ENCODE results near the gene SNAPC3. TPM values are rescaled to one million over a fixed set of nuclear protein-coding genes. Genes with fewer than 3 reads are reported as not detected.

Gene SNAPC3
- total and polyA plus RNA-seq, 8 donors, result 7.7 to 217 (median 21.3) TPM

- TF ChIP-seq CTCF (IDR thresholded peaks at IDR 0.05) (no peak), EP300 (IDR thresholded peaks at IDR 0.05) (no peak), POLR2A (IDR thresholded peaks at IDR 0.05) (no peak), POLR2AphosphoS5 (IDR thresholded peaks at IDR 0.05) (no peak)
- H3K36me3 ChIP-seq, result peaks cover 12 to 78% (median 68%) of the 10 kb centered on the region in 4 donors
- WGBS, 5 donors, result 58 to 94% (median 83%) methylated on average over 3 of the region's 3 CpGs
- no peak overlapping the region for H3K27ac ChIP-seq
- DNase-seq, result peak in 1 of 2 donors; percentile 22
- no peaks in the 10 kb centered on the region for H3K9me3 ChIP-seq
- H3K4me1 ChIP-seq, result peaks cover 0 to 34% (median 11%) of the 10 kb centered on the region in 4 donors
- intact Hi-C loops (cut with DNase I; ENCODE audit: low total_unique reads), result no loop called here
- no peaks in the 10 kb centered on the region for H3K27me3 ChIP-seq
- H3K4me3 ChIP-seq, result no peak overlapping the region
These were observed 45.5 kb downstream of the SNAPC3 start for GRCh38 chr9:15468145-15468544.

DNA sequence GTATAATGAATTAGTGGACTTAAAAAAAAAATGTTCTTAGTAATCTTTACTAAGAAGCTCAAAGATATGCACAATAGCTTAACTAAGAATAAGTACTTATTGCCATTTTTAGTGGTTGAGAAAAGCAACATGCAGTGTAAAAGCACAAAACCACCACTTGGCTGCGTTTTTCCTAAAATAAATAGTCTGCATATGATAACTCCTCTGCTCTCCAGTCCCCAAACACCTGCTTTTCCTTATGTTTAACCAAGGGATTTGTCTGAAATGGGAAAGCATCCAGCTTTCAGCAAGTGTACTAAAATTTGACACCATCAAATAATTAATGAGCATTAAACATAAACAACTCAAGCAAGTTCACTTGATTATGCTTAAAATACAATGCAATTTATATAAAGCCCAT, 46.7 kb downstream of the SNAPC3 start:
- intact Hi-C loops (cut with DNase I; ENCODE audit: low total_unique reads), result no loop called here
- Histone ChIP-seq H3K4me1 (peaks cover 0 to 24% (median 11%) of the 10 kb centered on the region in 4 donors), H3K36me3 (peaks cover 12 to 69% (median 64%) of the 10 kb centered on the region in 4 donors), H3K9me3 (no peaks in the 10 kb centered on the region), H3K27me3 (no peaks in the 10 kb centered on the region), H3K4me3 (no peak overlapping the region), H3K27ac (no peak overlapping the region)
- 8 to 39% (median 25%) methylated on average over 1 of the region's 1 CpG for WGBS, 5 donors
- TF ChIP-seq CTCF (IDR thresholded peaks at IDR 0.05) (peak in 1 of 7 experiments; percentile 13), POLR2AphosphoS5 (IDR thresholded peaks at IDR 0.05) (no peak), POLR2A (IDR thresholded peaks at IDR 0.05) (no peak), EP300 (IDR thresholded peaks at IDR 0.05) (no peak)
- DNase-seq, result peak in 1 of 2 donors; percentile 8

GRCh38 chr9:15469862-15470261, 47.2 kb downstream of the SNAPC3 start:
- Histone ChIP-seq H3K9me3 (no peaks in the 10 kb centered on the region), H3K36me3 (peaks cover 12 to 65% (median 60%) of the 10 kb centered on the region in 4 donors), H3K27ac (no peak overlapping the region), H3K27me3 (no peaks in the 10 kb centered on the region), H3K4me1 (peaks cover 0 to 24% (median 11%) of the 10 kb centered on the region in 4 donors), H3K4me3 (no peak overlapping the region)
- no peak for DNase-seq
- TF ChIP-seq POLR2AphosphoS5 (IDR thresholded peaks at IDR 0.05) (no peak), CTCF (IDR thresholded peaks at IDR 0.05) (no peak), POLR2A (IDR thresholded peaks at IDR 0.05) (no peak), EP300 (IDR thresholded peaks at IDR 0.05) (no peak)
- intact Hi-C loops (cut with DNase I; ENCODE audit: low total_unique reads), result no loop called here
- WGBS, 5 donors, result 69 to 85% (median 74%) methylated on average over 2 of the region's 2 CpGs

DNA sequence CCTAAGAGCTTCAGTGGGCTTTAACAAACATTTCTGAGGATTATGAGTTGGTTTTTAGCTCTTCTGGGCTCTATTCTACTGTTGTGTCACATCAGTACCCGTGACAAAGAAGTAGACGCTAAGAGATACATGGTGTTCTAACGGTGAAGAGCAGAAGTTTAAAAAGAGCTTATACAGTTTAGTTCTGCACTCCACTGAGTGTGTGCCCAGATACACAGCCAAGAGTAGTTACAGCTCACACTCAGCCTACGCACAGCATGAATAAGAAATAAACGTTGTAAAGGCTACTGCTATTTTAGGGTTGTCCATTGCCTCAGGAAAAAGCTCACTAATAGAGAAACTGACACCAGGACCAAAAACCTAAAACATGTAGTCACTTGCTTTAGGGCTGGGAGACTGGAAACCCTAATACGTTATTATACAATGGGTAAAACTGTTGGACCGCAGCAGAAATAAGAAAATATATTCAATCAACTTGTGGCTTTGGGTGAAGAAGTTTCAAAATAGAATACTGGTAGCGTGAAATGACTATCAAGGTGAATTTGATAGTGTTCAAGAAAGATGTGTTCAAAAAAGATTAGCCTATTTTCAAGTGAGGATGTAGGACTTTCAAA, 53.4 kb downstream of the SNAPC3 start:
- peaks cover 0 to 4% (median 3%) of the 10 kb centered on the region in 4 donors for H3K4me1 ChIP-seq
- TF ChIP-seq CTCF (IDR thresholded peaks at IDR 0.05) (no peak), POLR2A (IDR thresholded peaks at IDR 0.05) (no peak), EP300 (IDR thresholded peaks at IDR 0.05) (no peak), POLR2AphosphoS5 (IDR thresholded peaks at IDR 0.05) (no peak)
- DNase-seq, result no peak
- WGBS, 5 donors, result 71 to 87% (median 85%) methylated on average over 8 of the region's 8 CpGs
- H3K9me3 ChIP-seq, result no peaks in the 10 kb centered on the region
- intact Hi-C loops (cut with DNase I; ENCODE audit: low total_unique reads), result no loop called here
- H3K4me3 ChIP-seq, result no peak overlapping the region
- peaks cover 0 to 48% (median 40%) of the 10 kb centered on the region in 4 donors for H3K36me3 ChIP-seq
- H3K27ac ChIP-seq, result no peak overlapping the region
- no peaks in the 10 kb centered on the region for H3K27me3 ChIP-seq

Data from stomach (tissue), 9 donors.